ENCODE measurements around the gene NEAT1.

Gene NEAT1

GRCh38 chr11:65491163-65491465 is 68.5 kb downstream of the NEAT1 start:
- CTCF ChIA-PET: interaction anchor here (0.9 to 2.1 kb wide), 3 partner anchors 12 to 74 kb away, joined by 3 to 8 read pairs (median 5); no protein-coding TSS in a partner anchor
- no peak for TF ChIP-seq FOXM1 (IDR thresholded peaks at IDR 0.05; ENCODE audit: borderline replicate concordance)
- DNase-seq (ENCODE audit: extremely low spot score): no peak

GRCh38 chr11:65491614-65492386 is 69.2 kb downstream of the NEAT1 start:
- ChIA-PET CTCF (interaction anchor here (0.5 to 2.1 kb wide), 5 partner anchors 13 to 396 kb away, joined by 3 to 8 read pairs (median 5); partner anchors contain the start of gene FIBP), POLR2A (interaction anchor here (1.2 to 29.4 kb wide), 7 partner anchors 11 to 158 kb away, joined by 3 to 1783 read pairs (median 5); partner anchors contain the start of genes DPF2, MALAT1 and NEAT1)
- TF ChIP-seq ARNT (IDR thresholded peaks at IDR 0.05) (no peak), NFRKB (IDR thresholded peaks at IDR 0.05) (no peak), ELF4 (IDR thresholded peaks at IDR 0.05) (no peak), SP1 (IDR thresholded peaks at IDR 0.05) (no peak), LEF1 (IDR thresholded peaks at IDR 0.05; ENCODE audit: borderline replicate concordance) (no peak), CTBP1 (IDR thresholded peaks at IDR 0.05; ENCODE audit: borderline replicate concordance) (no peak), FOXK2 (IDR thresholded peaks at IDR 0.05) (no peak), HDGF (IDR thresholded peaks at IDR 0.05; ENCODE audit: borderline replicate concordance) (no peak), FOXM1 (IDR thresholded peaks at IDR 0.05; ENCODE audit: borderline replicate concordance) (no peak), SUZ12 (IDR thresholded peaks at IDR 0.05) (no peak), L3MBTL2 (conservative IDR thresholded peaks at IDR 0.05) (no peak), ZNF384 (IDR thresholded peaks at IDR 0.05) (no peak), BHLHE40 (IDR thresholded peaks at IDR 0.05; ENCODE audit: borderline replicate concordance) (no peak), FOXA1 (IDR thresholded peaks at IDR 0.05) (no peak), PKNOX1 (IDR thresholded peaks at IDR 0.05) (no peak), TARDBP (IDR thresholded peaks at IDR 0.05) (no peak)
- no peak for DNase-seq (ENCODE audit: extremely low spot score)

More at GRCh38 chr11:65491163-65491465, 68.5 kb downstream of the NEAT1 start:
- POLR2A ChIA-PET: interaction anchor here (1.2 to 29.4 kb wide), 6 partner anchors 12 to 68 kb away, joined by 3 to 1783 read pairs (median 300); partner anchors contain the start of genes MALAT1 and NEAT1

- no peak for TF ChIP-seq BHLHE40 (IDR thresholded peaks at IDR 0.05; ENCODE audit: borderline replicate concordance)
- TF ChIP-seq ELF4 (IDR thresholded peaks at IDR 0.05): no peak
- TF ChIP-seq L3MBTL2 (conservative IDR thresholded peaks at IDR 0.05): no peak
- no peak for TF ChIP-seq ARNT (IDR thresholded peaks at IDR 0.05)
- no peak for TF ChIP-seq CTBP1 (IDR thresholded peaks at IDR 0.05; ENCODE audit: borderline replicate concordance)
- TF ChIP-seq HDGF (IDR thresholded peaks at IDR 0.05; ENCODE audit: borderline replicate concordance): no peak
- no peak for DNase-seq (ENCODE audit: extremely low spot score)
- POLR2A ChIA-PET: interaction anchor here (1.2 to 29.4 kb wide), 6 partner anchors 11 to 159 kb away, joined by 3 to 1783 read pairs (median 300); partner anchors contain the start of genes DPF2, MALAT1 and NEAT1
- CTCF ChIA-PET: interaction anchor here (0.5 to 2.1 kb wide), 3 partner anchors 21 to 396 kb away, joined by 3 to 8 read pairs (median 7); partner anchors contain the start of gene FIBP
Observed at GRCh38 chr11:65492387-65492636, 69.7 kb downstream of the NEAT1 start.

DNA sequence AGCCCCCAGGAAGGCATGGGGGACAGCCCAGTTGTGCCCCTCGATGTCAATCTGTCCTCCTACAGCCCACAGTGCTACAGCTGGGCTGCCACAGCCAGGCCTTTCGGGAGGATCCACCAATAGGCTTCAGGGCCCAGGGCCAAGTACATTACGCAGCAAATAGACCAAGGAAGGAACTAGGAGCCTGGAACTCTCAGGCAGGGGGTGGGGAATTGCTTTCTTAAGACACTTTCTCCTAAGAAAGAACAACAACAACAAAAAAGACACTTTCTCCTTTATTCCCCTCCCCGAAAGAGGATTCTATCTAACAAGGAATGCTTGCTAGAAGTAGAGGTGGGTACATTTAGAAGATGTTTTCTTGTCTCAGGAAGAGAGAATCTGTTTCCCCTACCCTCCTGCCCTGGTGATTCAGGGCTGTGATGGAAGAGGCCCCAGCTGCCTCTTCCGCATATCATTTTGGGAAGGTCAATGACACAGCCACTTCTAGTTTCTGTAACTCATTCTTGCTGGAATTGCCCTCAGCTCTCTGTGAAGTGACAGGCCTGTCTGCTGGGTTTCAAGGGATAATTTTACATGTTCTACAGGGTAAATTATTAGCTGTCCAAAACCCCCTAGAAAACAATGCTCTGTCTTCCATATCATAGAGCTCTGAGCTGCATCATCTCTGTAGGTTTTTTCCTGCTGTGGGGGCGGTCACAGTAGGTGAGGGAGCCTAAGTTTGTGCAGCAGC is 70.2 kb downstream of the NEAT1 start:
- ChIA-PET CTCF (interaction anchor here (0.6 to 2.1 kb wide), 5 partner anchors 13 to 679 kb away, joined by 3 to 8 read pairs (median 7); no protein-coding TSS in a partner anchor), POLR2A (interaction anchor here (1.2 to 29.4 kb wide), 4 partner anchors 10 to 159 kb away, joined by 3 to 1783 read pairs (median 1015); partner anchors contain the start of genes DPF2, MALAT1 and NEAT1)
- TF ChIP-seq CTBP1 (IDR thresholded peaks at IDR 0.05; ENCODE audit: borderline replicate concordance): no peak
- TF ChIP-seq ARNT (IDR thresholded peaks at IDR 0.05): no peak
- no peak for TF ChIP-seq L3MBTL2 (conservative IDR thresholded peaks at IDR 0.05)
- TF ChIP-seq PKNOX1 (IDR thresholded peaks at IDR 0.05): no peak
- TF ChIP-seq BHLHE40 (IDR thresholded peaks at IDR 0.05; ENCODE audit: borderline replicate concordance): no peak
- no peak for TF ChIP-seq FOXM1 (IDR thresholded peaks at IDR 0.05; ENCODE audit: borderline replicate concordance)
- TF ChIP-seq SP1 (IDR thresholded peaks at IDR 0.05): no peak
- no peak for TF ChIP-seq ZNF384 (IDR thresholded peaks at IDR 0.05)
- TF ChIP-seq SUZ12 (IDR thresholded peaks at IDR 0.05): no peak
- DNase-seq (ENCODE audit: extremely low spot score): no peak

DNA sequence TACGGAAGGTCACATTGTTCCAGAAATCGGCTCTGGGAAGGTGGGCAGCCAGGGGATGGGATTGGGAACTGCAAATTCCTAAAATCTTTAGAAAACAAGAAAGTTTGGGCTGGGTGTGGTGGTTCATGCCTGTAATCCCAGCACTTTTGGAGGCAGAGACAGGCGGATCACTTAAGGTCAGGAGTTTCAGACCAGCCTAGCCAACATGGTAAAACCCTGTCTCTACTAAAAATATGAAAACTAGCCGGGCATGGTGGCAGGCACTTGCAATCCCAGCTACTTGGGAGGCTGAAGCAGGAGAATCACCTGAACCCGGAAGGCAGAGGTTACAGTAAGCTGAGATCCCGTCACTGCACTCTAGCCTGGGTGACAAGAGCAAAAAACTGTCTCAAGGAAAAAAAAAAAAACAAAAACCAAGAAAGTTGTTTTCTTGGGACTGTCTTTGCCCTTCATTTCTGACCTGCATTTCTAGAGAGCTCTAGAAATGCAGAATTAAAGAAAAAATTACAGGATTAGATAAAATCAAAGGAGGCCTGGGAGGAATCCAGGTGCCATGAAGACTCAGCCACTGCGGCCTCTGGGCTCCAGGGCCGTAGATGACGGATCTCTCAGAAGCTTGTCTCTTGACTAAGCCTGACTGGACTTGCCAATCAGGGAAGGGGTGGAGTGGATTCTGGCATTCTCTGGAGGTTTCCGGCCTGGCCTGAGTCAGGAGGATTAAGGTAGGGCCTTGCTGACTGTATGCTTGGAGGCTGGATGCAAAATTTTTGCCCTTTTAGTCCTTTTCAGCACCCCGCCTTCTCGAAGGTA is 71.0 kb downstream of the NEAT1 start:
- TF ChIP-seq NFRKB (IDR thresholded peaks at IDR 0.05): no peak
- no peak for TF ChIP-seq FOXM1 (IDR thresholded peaks at IDR 0.05; ENCODE audit: borderline replicate concordance)
- TF ChIP-seq ELF4 (IDR thresholded peaks at IDR 0.05): no peak
- TF ChIP-seq ARNT (IDR thresholded peaks at IDR 0.05): no peak
- no peak for TF ChIP-seq FOXA1 (IDR thresholded peaks at IDR 0.05)
- no peak for TF ChIP-seq HDGF (IDR thresholded peaks at IDR 0.05; ENCODE audit: borderline replicate concordance)
- no peak for TF ChIP-seq SP1 (IDR thresholded peaks at IDR 0.05)
- no peak for TF ChIP-seq ZNF384 (IDR thresholded peaks at IDR 0.05)
- no peak for DNase-seq (ENCODE audit: extremely low spot score)
- ChIA-PET POLR2A (interaction anchor here (12.7 to 29.4 kb wide), 3 partner anchors 10 to 71 kb away, joined by 594 to 1783 read pairs (median 1436); partner anchors contain the start of genes MALAT1 and NEAT1), CTCF (interaction anchor here (0.6 to 1.2 kb wide), 5 partner anchors 14 to 680 kb away, joined by 3 to 7 read pairs (median 3); no protein-coding TSS in a partner anchor)

Measured in HEK293T (cell line).